ENCODE measurements around the gene MBD5. TPM values are rescaled to one million over a fixed set of nuclear protein-coding genes. Genes with fewer than 3 reads are reported as not detected.
A peak's percentile ranks its signal among the peaks of the same experiment; 100 is the strongest.

MBD5 gene
- total and polyA plus RNA-seq, 8 donors: 32.5 to 58.0 (median 43.5) TPM

GRCh38 chr2:148027822-148028221 is 6.9 kb downstream of the MBD5 start:
- peaks cover 14 to 19% of the 10 kb centered on the region in 2 donors for H3K4me1 ChIP-seq
- no peaks in the 10 kb centered on the region for H3K9me3 ChIP-seq
- H3K36me3 ChIP-seq: no peaks in the 10 kb centered on the region
- no peak overlapping the region for H3K27ac ChIP-seq
- TF ChIP-seq CTCF (IDR thresholded peaks at IDR 0.05): no peak
- DNase-seq (no peak), ATAC-seq (no peak)
- no peak overlapping the region for H3K4me3 ChIP-seq
- intact Hi-C loops (cut with DNase I): no loop called here
- no peaks in the 10 kb centered on the region for H3K27me3 ChIP-seq

DNA sequence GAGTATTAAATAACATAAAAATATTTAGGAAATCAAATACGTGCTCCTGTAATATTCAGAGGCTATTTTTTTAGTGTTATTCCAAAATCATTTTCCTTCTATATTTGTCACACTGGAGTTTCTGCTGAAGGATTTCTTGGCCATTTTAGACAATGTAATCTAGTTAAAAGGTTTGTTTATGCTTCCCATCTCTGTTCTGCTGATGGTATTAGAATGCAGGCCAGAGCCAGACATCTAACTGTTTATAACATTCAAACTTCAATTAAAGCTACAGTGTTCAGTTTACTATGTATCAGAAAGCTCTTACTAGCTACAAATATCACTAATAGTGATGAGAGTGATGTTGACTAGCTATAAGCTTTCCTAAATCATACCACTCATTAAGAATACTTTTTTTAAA is 7.9 kb downstream of the MBD5 start:
- no peak for TF ChIP-seq CTCF (IDR thresholded peaks at IDR 0.05)
- H3K4me3 ChIP-seq: no peak overlapping the region
- peak in 1 of 4 donors; percentile 33 for DNase-seq
- ATAC-seq: no peak
- H3K36me3 ChIP-seq: no peaks in the 10 kb centered on the region
- H3K27me3 ChIP-seq: no peaks in the 10 kb centered on the region
- peaks cover 10 to 14% of the 10 kb centered on the region in 2 donors for H3K4me1 ChIP-seq
- H3K9me3 ChIP-seq: no peaks in the 10 kb centered on the region
- H3K27ac ChIP-seq: no peak overlapping the region
- intact Hi-C loops (cut with DNase I): no loop called here

GRCh38 chr2:148031152-148031551 is 10.3 kb downstream of the MBD5 start:
- Histone ChIP-seq H3K27me3 (no peaks in the 10 kb centered on the region), H3K9me3 (no peaks in the 10 kb centered on the region), H3K27ac (no peak overlapping the region), H3K4me3 (no peak overlapping the region), H3K36me3 (no peaks in the 10 kb centered on the region), H3K4me1 (peaks cover 7 to 8% of the 10 kb centered on the region in 2 donors)
- intact Hi-C loops (cut with DNase I): no loop called here
- no peak for TF ChIP-seq CTCF (IDR thresholded peaks at IDR 0.05)
- ATAC-seq (peak; percentile 86), DNase-seq (no peak)

GRCh38 chr2:148032215-148032614 is 11.3 kb downstream of the MBD5 start:
- H3K27ac ChIP-seq: no peak overlapping the region
- DNase-seq (no peak), ATAC-seq (peak; percentile 82)
- no peak for TF ChIP-seq CTCF (IDR thresholded peaks at IDR 0.05)
- intact Hi-C loops (cut with DNase I): no loop called here
- H3K4me3 ChIP-seq: no peak overlapping the region
- H3K9me3 ChIP-seq: no peaks in the 10 kb centered on the region
- H3K27me3 ChIP-seq: no peaks in the 10 kb centered on the region
- H3K36me3 ChIP-seq: no peaks in the 10 kb centered on the region
- peaks cover 7 to 8% of the 10 kb centered on the region in 2 donors for H3K4me1 ChIP-seq

DNA sequence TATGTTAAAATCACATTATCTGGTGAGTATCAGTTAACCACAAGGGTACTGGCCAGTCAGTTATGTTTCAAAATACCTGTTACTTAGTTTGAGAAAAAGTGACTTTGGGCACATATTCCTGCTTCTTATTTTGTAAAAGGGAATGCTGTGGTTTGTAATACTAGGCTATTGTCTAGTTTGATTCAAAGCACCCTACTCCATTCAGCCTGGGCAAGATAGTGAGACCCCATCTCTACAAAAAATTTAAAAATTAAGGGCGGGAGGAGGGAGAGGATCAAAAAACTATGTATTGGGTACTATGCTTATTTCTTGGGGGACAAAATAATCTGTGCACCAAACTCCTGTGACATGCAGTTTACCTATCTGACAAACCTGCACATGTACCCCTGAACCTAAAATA is 18.9 kb downstream of the MBD5 start:
- H3K4me3 ChIP-seq: no peak overlapping the region
- TF ChIP-seq CTCF (IDR thresholded peaks at IDR 0.05): no peak
- no peaks in the 10 kb centered on the region for H3K4me1 ChIP-seq
- no peak for DNase-seq
- no peaks in the 10 kb centered on the region for H3K36me3 ChIP-seq
- ATAC-seq: no peak
- no peaks in the 10 kb centered on the region for H3K27me3 ChIP-seq
- no peaks in the 10 kb centered on the region for H3K9me3 ChIP-seq
- intact Hi-C loops (cut with DNase I): no loop called here
- H3K27ac ChIP-seq: no peak overlapping the region
